ENCODE data around the gene COMMD1. TPM values are rescaled to one million over a fixed set of nuclear protein-coding genes. Genes with fewer than 3 reads are reported as not detected.

The COMMD1 gene

DNA sequence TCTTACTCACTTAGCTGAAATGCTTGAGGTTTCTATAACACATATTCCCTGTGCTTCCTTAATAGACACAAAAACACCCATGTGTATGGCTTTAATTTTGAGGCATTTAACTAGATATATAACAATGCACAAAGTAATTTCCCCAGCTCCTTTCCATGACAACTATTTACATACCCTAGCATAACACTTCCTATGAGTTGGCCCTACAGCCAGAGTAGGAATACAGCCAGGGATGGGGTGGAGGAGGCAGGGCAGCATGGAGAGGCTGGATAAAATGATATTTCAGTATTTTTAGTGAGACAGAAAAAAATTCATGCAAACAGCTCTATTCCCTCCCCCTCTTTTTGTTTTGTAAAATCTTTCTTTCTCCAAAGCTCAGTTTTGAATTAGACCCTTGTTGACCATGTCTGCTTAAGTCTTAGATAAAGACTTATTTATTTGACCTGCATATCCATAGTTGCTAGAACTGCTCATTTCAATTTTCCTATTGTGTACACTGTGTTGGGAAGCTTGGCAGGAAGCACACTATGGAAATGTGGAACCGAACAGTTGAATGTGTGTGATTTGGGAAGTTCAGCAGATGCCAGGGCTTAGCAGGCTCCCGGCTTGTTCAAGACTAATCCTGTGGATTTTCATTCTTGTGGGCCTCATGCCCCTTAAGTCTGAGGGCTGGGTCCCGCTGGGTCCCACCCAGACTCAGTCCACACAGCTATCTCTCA lies 279.2 kb downstream of the COMMD1 start:
- Histone ChIP-seq H2BK5ac (ENCODE audit: low read depth, low read length, poor library complexity, severe bottlenecking) (no peak overlapping the region), H3K23ac (ENCODE audit: low read length in 2 of 2) (no peak overlapping the region), H2AK5ac (ENCODE audit: low read length, severe bottlenecking) (no peak overlapping the region), H3K4ac (ENCODE audit: low read depth in 1 of 2, low read length in 2 of 2) (no peak overlapping the region), H3K27ac (ENCODE audit: low read length, poor library complexity, severe bottlenecking) (no peak overlapping the region), H3K36me3 (ENCODE audit: control insufficient read depth in 1 of 2, insufficient read depth in 2 of 2, low read depth in 1 of 2, low read length in 2 of 2) (no peaks in the 10 kb centered on the region), H3K4me2 (ENCODE audit: low read length, poor library complexity, severe bottlenecking) (no peak overlapping the region), H3K27me3 (ENCODE audit: control insufficient read depth in 1 of 2, insufficient read depth in 1 of 2, low read length in 2 of 2) (no peaks in the 10 kb centered on the region), H3K18ac (ENCODE audit: low read depth in 1 of 2, low read length in 2 of 2) (no peak overlapping the region), H2BK15ac (ENCODE audit: low read depth, poor library complexity, severe bottlenecking) (no peak overlapping the region), H4K8ac (ENCODE audit: low read length) (no peak overlapping the region), H3K9ac (ENCODE audit: low read length) (no peak overlapping the region), H2BK120ac (ENCODE audit: low read depth, low read length) (no peak overlapping the region), H2AFZ (ENCODE audit: low read depth, low read length) (no peak overlapping the region), H3K4me1 (ENCODE audit: control insufficient read depth, insufficient read depth, low read depth, low read length) (peaks cover 4% of the 10 kb centered on the region), H3K79me1 (replicated peaks; ENCODE audit: low read length, poor library complexity, severe bottlenecking) (no peaks in the 10 kb centered on the region), H3K4me3 (ENCODE audit: insufficient read depth in 1 of 2, low read depth in 1 of 2, low read length in 2 of 2) (no peak overlapping the region), H2BK12ac (ENCODE audit: low read length in 2 of 2) (no peak overlapping the region), H4K91ac (ENCODE audit: low read length) (no peak overlapping the region), H3K9me3 (ENCODE audit: control insufficient read depth, low read length) (no peaks in the 10 kb centered on the region), H3K14ac (ENCODE audit: low read length in 2 of 2) (no peak overlapping the region)
- 94% methylated on average over 3 of the region's 3 CpGs for WGBS
- no peak for DNase-seq

Small RNA genes lying within 50 kb of the gene (small RNA-seq; reads per million reads assigned to genes)
- gene RF00019 (ENCODE audit: low read depth) = not detected

All from mesenchymal stem cell (in vitro differentiated cells and primary cell).